ENCODE measurements around the gene SPTLC1.
"Not testable (repeated sequence)": the region's sequence is repeated elsewhere in the genome, so short reads cannot be mapped to it uniquely, and the experiment has no call there.

The SPTLC1 gene

DNA sequence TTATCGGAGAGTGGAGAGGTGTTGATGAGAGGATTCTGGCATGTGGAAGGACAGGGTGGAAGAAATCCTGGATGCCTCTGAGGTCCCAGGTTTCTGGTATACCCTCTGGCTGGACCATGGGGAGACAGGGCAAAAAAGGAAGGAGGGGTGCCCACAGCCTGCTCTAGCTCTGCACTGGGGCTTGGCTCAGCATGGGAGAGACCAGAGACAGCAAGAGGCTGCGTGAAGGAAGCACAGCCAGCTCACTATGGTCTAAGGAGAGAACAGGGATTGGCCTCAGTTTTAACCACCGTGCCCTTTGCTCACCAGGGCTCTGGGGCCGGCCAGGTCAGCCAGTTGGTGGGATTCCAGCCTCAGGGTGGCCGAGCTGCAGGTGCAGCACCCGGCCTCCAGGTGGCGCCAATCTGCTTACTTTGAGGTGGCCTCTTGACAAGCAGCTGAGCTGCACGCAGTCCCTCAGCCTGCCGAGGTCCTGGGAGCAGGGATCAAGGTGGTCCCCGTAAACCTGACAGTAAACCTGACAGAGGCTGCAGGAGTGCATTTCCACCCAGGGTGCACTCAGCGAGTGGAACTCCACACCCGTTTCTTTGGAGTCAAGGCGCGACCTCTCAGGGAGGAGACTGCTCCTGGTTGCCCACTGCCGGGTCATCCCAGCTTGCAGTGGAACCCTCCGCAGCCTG, 25.0 kb upstream of the SPTLC1 start:
- DNase-seq: peak; percentile 82

DNA sequence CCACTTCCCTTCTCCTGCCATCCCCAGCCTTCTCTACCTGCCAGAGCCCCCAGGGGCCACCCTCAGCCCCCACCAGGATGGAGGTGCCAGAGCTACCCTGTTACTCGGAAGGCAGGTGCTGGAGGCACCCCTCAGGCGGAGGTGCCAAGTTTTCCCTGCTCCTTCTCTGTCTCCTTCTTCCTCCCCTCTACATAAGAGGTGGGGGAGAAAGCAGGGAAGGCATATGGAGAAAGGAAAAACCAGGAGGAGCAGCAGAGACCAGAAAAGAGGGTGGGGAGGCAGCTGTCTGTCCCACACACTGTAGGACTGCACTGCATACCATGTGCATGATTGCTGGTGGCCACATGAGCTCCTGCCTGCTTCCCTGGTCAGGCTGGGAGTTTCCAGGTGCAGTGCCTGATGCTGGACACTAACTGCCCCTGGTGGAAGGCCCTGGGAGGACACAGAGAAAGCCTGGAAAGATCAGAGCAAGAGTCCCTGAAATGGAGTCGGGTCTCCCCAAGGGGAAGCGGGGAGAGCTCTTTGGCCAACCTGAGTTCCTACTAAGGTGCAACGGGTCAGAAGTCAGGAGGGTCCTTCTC, 23.8 kb upstream of the SPTLC1 start:
- not testable (repeated sequence) for DNase-seq

DNA sequence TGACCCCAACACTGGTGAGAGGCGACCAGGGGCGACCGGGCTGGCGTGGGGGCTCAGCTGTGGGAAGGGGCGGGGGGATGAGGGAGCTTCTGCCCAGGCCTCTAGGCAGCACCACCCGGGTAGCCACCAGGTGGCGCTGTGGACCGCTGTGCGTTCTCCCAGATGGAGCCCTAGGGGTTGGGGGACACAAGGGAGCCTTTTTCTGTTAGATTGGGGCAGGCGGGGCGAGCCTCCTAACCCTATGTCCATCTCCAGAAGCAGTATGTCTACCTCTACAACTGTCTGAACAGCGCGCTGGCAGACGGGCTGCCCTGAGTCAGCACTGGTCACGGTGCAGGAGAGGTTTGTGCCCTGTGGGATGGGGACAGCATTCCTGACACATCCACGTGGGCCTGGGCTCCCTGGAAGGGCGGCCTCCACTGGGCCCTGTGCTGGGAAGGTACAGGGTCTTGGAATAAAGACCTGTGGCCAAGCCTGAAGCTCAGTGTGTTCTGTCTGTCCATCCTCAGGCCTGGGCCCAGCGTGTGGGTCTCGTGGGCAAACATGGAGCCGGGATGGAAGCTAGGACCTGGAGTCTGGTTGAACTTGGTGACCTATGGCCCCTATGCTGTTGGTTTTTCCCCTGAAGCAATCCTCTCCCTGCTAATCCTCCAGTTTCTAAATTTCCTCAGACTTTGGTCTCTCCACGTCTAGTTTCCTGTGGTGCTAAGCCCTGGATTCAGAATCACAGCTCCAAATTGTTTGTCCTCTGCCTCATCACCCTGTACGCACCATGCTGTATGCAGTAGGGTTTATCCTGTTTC, 23.1 kb upstream of the SPTLC1 start:
- DNase-seq: peak; percentile 83

DNA sequence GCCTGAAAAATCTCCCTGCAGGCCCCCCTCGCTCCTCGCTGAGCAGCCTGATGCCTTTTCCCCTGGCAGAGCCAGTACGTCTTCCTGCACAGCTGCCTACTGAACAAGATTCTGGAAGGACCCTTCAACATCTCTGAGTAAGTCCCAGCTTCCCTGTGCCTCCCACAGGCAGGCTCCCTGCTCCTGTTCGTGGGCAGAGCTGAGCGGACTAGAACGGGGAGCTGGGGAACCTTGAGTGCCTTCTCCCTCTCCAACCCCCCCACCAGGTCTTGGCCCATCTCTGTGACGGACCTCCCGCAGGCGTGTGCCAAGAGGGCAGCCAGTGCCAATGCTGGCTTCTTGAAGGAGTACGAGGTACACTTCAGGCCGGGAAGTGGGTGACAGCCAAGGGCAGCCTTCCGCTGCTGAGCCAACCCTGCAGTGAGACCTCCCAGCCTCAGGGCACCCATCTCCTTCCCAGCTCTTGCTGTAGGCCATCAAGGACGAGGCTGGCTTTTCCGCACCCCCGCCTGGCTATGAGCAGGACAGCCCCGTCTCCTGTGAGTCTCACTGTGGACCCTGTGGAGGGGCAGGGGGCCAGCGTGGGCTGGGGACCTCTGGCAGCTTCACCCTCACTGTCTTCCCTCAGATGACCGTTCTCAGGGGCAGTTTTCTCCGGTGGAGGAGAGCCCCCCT, 21.1 kb upstream of the SPTLC1 start:
- no peak for DNase-seq

DNA sequence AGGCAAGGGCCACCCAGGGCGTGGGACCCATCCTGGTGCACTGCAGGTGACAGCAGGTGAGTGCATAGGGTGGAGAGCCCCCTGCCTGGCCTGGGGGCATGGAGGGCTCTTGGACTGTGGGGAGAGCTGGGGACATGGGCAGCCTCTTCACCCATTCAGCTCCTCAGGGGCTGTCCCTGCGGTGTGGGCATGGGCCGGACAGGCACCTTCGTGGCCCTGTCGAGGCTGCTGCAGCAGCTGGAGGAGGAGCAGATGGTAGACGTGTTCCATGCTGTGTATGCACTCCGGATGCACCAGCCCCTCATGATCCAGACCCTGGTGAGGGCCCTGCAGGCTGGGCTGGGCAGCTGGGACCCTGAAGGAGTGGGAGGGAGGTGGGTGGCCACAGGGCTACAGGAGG, 20.4 kb upstream of the SPTLC1 start:
- no peak for DNase-seq

DNA sequence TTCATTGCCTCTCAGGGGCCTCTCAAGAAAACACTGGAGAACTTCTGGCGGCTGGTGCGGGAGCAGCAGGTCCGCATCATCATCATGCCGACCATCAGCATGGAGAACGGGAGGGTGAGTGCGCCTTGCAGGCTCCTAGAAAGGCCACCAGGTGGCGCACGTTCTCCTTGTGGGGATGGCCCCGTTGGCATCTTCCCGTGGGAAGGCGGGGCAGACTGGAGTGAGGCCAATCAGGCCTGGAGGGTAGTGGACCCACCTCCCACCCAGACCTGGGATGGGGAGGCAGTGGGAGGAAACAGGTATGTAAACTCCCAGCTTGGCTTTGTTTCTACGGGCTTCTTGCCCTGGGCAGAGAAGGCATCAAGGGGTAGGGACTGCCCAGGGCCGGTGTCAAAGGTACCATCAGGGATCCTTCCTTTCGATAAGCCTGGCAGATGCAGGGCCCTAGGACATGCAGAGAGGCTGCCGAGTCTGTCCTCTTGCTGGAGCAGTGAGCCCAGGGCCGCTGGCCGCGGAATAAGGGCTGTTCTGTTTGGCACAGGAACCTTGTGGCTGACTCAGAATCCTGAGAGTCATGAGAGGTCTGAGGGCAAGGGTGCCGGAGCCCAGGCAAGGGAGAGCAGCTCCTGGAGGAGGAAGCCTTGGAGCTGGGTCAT, 18.9 kb upstream of the SPTLC1 start:
- peak; percentile 86 for DNase-seq

DNA sequence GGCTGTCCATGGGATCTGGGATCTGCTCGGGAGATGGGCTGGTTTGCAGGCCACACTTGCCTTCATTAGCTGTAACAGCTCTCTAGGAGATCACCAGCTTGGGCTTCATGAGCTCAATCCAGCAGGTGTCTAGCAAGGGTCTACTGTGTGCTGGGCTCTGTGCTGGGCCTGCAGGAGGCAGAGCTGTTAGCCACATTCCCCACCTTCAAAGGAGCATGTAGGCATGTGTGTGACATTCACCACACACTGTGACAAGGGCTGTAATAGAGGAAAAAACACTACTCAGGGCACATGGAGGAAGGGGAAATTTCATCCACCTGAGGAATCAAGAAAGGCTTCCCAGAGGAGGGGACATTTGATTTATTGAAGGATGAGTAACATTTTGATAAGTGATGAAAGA, 17.7 kb upstream of the SPTLC1 start:
- DNase-seq: not testable (repeated sequence)

DNA sequence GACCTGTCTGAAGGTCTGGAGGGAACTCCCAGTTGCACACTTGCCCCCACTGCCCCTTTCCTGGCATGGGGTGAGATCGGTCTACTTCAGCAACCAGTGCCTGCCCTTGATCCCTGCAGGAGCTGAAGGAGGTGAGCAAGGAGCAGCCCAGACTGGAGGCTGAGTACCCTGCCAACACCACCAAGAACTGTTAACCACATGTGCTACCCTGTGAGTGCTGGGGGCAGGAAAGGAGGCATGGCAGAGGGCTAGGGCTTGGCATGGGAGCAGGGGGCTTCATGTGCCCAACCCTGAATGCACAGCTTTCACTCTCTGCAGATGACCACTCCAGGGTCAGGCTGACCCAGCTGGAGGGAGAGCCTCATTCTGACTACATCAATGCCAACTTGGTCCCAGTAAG, 17.3 kb upstream of the SPTLC1 start:
- no peak for DNase-seq

DNA sequence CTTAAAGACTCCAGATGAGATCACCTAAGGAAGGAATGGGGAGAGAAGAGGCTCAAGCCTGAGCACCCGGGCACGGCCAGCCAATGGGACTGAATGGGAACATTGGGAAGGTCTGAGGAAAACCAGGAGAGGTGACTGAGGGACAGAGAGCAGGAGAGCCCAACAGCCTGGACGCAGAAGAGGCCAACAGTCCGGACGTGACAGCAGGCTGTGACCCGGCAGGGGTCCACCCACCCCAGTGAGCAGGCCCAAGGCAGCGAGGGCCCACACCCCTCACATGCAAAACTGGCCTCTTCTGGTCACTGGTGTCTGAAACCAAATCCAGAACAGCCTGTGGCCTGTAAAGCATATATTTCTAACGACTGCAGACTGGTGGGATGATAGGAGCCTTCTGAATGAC, 7.6 kb upstream of the SPTLC1 start:
- DNase-seq: no peak

DNA sequence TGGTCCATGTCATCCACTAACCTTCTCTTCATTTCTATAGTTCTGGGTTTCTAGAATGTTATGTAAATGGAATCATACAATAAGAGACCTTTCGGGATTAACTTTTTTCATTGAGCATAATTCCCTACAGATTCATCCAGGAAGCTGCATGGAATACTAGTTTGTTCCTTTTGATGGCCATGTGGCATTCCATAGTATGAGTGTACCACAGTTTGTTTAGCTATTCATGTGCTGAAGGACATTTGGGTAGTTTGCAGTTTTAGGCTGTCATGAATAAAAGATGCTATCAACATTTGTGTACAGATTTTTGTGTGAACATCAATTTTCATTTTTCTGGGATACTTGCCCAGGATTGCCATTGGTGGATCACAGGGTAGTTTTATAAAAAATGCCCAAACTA, 6.8 kb upstream of the SPTLC1 start:
- no peak for DNase-seq

DNA sequence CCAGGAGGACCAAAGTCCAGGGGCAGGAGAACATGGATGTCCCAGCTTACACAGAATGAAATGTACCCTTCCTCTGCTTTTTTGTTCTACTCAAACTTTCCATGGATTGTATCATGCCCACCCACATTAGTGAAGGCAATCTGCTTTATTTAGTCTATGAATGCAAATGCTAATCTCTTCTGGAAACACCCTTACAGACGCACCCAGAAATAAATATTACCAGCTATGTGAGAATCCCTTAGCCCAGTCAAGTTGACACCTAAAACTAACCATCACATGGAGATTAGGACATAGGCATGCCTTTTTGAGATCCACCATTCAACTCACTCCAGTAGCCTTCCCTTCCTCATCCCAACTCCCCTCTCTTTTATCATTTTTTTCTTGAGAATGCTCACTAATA, 6.1 kb upstream of the SPTLC1 start:
- no peak for DNase-seq

DNA sequence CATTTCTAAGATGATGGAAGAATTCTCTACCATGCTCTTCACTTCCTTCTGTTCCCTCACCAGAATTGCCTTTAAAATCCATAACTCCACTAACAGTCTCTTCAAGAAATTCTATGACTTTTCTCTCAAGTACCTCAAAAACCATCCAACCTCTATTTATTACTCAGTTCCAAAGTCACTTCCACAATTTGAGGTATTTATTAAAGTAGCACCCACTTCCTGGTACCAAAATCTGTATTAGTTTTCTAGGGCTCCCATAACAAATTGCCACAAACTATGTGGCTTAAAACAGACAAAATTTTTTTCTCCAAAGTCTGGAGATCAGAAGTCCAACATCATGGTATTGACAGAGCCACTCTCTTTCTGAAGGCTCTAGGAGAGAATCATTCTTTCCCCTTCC, 4.9 kb upstream of the SPTLC1 start:
- no peak for DNase-seq

DNA sequence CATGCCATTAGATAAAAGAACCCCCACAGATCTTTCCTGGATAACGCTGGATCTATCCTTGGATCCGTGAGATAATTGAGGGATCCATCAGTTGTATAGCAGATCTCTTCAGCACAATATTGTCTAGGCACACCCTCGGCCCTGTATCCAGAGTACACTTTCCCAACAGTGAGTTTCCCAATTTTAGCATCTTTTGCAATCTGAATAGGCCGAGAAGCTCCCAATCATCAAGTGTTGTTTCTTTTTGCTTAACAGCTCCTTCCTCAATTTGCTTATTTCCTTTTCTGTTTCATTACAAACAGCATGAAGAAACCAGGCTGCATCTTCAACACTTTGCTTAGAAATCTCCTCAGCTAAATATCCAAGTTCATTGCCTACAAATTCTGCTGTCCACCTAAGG, 4.4 kb upstream of the SPTLC1 start:
- no peak for DNase-seq

DNA sequence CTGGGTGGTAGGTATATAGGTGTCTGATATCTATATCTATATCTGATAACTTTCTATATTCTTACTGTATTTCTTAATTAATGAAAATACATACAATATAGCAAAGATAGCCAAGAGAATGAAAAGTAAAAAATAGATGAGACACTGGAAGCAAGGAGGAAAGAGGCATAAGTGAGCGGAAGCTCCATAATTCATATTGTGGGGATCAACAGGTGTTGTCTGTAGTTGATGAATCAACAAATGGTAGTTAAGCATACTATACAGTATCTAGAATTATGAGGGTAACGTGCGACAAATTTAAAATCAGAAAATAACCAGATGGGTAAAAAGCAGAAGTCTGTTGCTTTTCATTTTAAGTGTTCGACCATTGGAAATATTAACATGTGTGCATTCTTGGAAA, 7.1 kb downstream of the SPTLC1 start:
- no peak for DNase-seq

DNA sequence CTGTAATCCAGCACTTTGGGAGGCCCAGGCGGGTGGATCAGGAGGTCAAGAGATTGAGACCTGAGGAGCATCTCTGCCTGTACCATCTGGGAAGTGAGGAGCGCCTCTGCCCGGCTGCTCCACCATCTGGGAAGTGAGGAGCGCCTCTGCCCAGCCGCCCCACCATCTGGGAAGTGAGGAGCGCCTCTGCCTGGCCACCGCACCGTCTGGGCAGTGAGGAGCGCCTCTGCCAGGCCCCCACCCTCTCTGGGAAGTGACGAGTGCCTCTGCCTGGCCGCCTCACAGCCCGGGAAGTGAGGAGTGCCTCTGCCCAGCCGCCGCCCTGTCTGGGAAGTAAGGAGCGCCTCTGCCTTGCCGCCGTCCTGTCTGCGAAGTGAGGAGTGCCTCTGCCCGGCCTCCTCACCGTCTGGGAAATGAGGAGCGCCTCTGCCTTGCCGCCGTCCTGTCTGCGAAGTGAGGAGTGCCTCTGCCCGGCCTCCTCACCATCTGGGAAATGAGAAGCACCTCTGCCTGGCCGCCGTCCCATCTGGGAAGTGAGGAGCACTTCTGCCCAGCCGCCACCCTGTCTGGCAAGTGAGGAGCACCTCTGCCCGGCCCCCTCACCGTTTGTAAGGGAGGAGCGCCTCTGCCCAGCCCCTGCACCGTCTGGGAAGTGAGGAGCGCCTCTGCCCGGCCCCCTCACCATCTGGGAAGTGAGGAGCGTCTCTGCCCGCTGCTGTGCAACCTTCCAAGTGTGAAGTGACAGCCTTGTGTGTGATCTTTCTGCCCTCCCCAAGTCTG, 9.6 kb downstream of the SPTLC1 start:
- DNase-seq: not testable (repeated sequence)

DNA sequence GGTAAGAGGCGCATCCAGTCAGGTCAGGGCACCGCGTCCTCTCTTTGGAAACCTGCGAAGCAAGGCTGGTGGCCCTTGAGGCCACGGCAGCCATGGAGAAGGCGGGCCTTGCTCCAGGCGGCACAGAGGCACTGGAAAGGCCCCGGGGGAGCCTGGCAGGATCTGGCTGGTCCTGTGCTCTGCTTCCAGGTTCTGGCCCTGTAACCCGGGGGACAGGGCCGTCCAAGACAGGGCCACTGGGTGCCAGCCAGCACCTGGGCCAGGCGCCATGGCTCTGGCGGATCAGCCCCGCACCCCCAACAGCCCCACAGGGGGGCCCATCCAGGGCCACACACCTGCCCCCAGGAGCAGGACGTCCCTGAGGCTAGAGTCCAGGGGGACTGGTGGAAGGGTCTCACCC, 11.6 kb downstream of the SPTLC1 start:
- not testable (repeated sequence) for DNase-seq

DNA sequence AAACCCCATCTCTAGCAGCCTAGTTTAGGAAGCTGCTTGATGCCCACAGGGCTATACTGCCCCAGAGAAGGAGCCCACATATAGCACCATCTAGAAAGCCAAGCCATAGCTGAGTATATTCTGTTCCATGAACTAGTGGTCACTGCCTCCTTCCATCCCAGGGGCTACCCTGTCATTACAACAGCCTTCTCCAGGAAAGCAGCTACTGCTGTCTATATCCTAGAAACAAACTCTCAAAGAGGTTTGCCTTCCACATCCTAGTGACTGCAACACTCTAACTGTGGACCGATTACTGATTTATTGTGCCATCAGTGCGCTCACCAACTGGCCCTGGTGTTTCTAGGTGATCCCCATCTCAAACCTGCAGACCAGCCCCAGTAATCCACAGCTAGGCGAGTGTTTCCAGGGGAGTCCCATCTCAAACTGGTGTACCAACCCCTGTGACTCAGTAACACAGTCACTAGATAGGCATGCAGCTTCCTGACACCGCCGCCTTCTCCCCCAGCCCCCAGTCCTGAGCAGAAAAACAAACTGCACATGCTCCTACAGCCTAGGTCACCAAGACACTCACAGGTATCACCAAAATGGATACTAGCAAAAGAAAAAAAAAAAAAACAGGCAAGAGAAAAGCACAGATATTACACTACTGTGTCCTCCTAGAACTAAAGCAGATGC, 14.8 kb downstream of the SPTLC1 start:
- DNase-seq: no peak

DNA sequence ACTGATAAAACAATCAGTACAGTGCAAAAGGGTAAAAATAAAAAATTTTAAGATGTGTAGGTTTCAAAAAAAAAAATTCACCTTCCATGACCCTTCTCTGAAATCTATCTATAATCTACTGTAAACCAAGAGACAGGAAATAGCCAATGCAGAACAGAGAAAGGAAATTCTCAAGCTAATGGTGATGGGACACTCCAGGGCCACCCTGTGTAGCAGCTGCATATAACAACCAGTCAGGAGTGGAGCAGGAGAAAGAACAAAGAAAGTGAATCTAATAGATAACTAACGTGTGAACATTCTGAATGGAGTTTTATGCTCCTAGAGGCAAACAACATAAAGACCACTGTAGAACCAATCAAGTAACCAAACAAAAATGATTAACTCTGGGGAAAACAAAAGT, 16.6 kb downstream of the SPTLC1 start:
- DNase-seq: no peak

DNA sequence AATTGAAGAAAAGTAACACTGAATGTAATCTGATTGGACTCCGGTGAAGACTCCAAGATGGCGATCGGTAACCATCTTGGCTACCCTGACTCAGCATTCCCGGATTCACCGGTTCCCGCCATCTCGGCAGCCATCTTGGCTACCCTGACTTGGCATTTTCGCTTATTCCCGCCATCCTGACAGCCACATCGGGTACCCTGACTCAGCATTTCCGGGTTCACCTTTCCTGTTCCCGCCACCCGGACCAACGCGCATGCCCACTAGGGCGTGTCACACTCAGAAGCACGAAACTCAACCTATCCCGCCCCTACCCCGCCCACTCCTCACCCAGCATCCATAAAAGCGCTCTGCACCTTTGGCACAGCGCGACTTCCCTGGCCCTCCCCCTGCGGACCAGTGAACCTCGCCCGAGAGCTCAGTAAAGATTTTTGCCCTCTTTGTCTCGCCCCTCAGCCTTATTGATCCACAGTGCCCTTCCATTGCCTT, 17.2 kb downstream of the SPTLC1 start:
- DNase-seq: peak; percentile 83

DNA sequence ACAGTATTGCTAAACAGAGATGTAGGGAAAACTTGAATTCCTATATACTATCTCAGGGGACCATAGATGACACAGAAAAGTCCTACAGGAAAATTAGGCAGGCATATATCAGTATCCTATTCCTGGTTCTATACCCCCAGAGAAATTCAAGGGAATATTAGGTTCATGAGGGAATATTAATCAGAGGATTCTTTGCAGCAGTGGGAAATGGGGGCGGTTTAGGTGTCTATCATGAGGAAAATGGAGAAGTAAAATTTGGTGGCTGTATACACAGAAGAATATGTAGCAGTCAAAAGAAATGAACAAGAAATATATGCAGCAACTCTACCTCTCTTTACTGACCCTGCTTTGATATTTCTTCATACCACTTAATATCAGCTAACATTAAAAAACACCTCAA, 20.0 kb downstream of the SPTLC1 start:
- no peak for DNase-seq

DNA sequence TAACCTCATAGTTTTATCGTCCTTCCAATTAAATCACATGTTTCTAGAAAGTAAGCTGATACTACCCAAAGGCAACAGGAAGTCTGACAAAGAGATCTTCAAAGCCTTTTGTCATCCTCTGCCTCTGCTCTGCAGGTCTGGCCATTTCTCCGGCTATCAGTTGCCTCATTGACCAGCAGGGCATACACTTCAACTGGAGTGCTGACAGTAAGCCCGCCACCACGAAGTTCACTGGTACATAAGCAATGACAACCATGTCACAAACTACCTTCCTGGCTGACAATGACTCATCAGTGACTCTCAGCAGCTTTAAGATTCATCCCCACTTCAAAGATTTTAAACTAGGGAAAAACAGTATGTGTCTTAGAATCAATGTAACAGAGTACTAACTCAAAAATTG, 20.6 kb downstream of the SPTLC1 start:
- peak; percentile 25 for DNase-seq

DNA sequence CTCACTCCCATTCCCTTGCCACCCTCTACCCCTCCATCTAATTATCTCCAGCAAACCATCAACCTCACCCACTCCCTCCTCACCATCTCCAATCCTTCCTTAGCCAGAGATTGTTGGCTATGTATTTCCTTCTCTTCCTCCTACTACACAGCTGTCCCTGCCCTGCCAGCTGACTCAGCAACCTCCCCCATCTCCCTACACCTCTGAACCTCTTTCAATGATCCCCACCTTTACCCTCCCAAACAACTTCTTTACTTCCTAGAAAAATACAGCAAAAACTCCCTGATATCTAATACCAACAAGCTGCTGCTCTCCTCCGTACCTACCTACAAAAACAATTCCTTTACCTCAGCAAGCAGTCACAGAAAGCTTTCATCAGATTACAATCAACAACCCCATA, 37.3 kb downstream of the SPTLC1 start:
- DNase-seq: no peak

Data from hematopoietic multipotent progenitor cell treated with erythropoietin and hydrocortisone succinate and interleukin-3 and kit ligand, for 4 days (in vitro differentiated cells).